Measurements from ENCODE around the gene ZFYVE28.

The ZFYVE28 gene

DNA sequence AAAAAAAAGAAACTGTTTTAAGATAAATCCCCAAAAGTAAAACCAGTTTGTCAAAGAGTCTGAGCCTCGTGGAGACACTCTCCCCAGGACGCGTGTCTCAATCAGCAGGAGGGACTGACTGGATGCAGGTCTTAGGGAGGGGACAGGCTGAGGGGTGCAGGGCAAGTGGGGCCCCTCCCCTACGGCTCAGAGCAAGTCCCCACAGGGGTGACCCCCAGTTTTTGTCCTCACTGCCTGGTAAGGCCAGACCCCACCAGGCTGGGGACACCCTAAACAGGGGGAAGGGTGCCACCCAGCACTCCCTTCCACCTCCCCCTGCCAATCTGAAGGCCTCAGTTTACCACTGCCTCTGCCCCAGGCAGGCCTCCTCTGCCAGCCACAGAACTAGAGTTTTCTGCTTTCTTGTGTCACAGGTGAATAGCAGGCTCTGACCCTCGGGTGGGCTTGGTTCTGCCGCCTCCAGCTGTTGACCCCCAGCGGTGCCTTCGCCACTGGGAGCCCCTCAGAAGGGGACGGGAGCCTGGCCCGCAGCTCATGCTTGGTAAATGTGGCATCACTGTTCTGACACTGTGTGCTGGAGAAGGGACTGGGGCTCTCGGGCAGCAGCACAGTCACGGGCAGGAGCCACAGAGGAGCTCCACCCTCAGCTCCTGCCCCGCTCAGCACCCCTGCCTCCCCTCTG lies 86.8 kb downstream of the ZFYVE28 start:
- DNase-seq = no peak

DNA sequence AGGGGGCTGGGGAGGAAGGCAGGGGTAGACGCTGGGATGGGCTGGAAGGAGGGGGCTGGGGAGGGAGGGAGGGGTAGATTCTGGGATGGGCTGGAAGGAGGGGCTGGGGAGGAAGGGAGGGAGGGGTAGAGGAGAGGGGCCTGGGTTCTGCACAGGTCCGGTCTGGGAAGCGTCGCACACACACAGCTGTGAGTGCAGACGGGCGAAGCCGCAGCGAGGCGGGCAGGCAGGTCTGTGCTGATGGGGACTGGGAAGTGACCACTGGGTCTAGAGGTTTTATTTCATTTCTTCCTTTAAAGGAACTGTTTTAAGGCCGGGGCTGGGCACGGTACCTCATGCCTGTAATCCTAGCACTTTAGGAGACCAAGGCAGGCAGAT lies 87.4 kb downstream of the ZFYVE28 start:
- no peak for DNase-seq

DNA sequence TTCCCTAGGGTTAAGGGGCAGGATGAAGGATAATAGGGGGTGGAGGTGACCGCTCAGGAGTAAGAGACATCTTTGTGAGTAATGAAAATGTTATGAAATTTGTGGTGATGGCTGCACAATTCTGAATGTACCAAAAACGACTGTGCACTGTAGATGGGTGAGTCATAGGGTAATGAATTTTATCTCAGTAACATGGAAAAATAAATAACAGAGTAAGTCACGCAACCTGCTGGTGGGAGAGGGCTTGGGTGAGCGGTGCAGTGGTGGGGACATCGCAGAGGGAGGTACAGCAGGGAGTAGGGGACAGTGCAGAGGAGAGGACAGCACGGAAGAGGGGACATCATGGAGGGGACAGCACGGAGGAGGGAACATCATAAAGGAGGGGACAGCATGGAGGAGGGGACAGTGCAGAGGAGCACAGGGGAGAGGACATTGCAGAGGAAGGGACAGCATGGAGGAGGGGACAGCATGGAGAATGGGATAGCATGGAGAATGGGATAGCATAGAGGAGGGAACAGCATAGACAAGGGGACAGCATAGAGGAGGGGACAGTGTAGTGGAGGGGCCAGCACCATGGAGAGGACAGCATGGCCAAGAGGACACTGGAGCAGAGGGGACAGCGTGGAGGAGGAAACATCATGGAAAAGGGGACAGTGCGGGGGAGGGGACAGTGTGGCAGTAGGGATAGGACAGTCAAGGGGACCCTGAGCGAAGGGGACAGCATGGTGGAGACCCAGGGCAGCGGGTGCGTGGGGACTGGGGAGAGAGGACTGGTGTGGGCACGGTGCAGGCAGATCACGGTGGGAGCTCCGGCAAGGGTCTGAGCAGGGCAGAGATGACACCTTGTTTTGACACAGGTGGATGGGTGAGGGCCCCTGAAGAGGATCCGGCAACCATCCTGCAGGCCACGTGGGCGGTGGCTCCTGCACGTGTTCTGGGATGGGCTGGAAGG lies 88.1 kb downstream of the ZFYVE28 start:
- no peak for DNase-seq

DNA sequence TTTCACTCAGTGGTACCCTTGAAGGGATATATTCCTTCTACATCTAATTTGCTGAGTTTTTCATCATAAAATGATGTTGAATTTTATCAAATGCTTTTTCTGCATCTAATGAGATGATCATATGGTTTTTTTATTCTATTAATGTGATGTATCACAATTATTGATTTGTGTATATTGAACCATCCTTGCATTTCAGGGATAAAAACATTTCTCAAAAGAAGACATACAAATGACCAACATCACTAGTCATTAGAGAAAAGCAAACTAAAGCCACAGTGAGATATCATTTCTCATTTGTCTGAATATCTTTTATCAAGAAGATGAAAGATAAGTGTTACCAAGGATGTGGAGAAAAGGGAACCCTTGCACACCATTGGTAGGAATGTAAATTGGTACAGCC lies 90.9 kb downstream of the ZFYVE28 start:
- DNase-seq = no peak

DNA sequence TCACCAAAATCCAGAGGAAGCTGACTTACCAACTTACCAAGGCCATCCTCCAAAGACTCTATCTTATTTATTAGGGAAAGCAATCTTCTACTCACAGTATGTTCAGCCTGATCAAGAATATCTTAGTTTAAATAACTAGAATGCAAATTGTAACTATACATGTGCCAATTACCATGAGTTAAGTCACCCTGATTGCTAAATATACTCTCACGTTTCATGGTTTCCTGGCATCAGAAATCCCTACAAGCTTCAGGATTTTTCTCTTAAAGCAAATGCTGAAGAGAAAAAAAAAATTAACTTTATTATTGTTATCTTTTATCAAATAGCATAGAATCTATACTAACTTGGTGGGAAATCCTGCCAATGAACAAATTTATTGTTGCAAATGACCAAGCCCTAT lies 93.6 kb downstream of the ZFYVE28 start:
- DNase-seq = no peak

DNA sequence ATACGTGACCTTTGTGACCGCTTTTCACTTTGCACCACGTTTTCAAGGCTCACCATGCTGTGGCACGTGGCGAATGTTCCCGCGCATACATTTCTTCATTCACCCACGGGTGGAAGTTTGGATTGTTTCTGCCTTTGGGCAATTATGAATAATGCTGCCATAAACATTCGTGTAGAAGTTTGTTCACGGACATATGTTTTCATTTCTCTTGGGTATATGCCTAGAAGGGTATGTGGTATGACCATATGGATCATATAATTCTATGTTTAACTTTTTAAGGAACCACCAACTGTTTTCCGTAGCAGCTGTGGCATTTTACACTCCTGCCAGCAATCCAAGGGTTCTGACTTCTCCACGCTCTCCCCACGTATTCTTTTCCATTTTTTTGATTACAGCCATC lies 95.6 kb downstream of the ZFYVE28 start:
- no peak for DNase-seq

DNA sequence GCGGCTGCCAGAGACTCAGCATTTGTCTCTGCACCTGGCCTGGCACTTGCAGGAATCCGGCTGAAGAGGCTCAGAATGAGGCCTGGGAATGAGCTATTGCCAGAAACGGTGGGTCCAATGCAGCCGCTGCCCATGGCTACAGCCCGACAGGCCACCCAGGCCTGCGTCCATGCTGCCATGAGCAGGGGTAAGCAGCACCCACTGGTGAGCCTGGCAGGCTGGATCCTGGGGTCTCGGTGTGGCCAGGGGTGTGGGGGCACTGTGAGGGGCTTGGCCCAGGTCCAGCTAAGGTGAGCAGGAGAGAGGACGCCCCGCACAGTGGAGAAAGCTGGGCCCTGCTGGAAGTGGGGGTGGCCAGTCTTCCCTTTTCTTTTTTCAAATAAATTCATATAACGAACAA lies 96.2 kb downstream of the ZFYVE28 start:
- DNase-seq = no peak

DNA sequence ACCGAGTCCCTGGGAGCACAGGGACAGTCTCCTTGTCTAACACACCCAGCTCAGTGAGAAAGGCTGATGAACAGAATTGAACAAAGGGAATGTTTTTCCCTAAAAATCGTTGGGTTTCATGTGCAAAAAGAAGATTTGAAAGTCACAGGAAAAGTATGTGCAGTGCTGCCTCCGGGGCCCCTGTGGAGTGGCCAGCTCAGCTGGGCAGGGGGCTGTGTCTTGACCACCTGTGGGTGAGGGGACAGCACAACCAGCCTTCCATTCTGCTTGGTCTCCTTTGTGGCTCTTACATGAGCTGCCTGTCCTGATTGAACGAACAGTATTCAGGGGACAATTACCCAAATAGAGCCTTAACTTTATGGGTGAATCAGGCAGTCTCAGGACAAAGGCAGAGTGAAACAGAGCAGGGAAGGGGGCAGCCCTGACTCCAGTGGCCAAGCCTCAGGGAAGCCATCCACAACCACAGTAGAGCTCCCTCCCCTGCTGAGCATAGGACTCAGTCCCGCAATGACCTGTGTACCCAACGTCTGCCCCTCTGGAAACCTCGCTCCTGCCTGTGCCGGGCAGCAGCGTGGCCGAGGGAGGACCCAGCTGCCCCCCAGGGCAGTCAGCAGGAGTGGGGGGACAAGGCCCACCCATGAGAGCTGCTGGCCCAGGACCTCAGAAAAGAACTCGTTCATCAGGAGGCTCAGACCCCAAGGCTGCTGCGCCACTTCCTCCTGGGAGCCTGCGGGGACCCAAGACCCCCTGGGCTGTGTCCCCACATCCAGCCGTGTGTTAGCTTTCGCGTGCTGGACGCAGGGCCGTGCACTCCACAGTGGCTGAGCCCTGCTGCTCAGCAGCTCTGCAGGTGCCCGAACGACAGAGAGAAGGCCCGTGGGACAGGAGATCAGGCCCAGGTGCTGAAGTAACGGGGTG lies 96.9 kb downstream of the ZFYVE28 start:
- no peak for DNase-seq

DNA sequence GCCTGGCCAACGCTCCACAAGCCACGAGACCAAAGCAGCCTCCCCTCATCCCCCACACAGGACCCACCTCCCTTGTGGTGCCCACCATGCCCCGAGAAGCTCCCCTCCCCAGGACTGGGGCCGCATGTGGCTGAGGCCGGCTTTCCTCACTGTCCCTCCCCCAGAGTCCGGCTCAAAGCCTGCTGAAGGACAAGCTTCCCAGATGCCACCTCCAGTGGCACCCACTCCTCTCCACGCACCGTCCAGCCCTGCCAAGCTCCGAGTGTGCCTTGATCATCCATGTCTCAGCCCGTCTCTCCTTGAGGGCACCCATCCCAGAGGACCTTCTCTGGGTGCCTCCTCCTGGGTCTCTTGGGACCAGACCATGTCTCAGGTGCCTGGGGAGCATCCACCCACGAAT lies 97.7 kb downstream of the ZFYVE28 start:
- no peak for DNase-seq

DNA sequence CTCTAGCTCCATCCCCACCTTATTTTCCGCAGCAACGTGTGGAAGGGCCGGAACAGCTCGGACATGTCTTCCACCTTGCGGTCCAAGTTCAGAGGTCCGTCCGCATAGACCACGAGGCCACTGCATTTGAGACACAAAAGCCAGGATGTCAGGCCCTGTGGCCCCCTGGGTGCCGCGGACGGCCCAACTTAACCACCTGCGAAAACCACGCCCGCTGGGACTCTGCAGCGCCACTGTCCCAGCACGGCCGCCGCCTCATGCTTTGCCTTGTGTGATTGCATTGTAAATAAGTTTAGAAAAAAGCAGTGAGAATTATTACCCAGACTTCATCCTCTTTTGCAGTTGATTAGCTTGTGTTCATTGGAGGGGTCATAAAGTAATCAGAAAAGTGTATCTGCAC lies 98.3 kb downstream of the ZFYVE28 start:
- DNase-seq = no peak

DNA sequence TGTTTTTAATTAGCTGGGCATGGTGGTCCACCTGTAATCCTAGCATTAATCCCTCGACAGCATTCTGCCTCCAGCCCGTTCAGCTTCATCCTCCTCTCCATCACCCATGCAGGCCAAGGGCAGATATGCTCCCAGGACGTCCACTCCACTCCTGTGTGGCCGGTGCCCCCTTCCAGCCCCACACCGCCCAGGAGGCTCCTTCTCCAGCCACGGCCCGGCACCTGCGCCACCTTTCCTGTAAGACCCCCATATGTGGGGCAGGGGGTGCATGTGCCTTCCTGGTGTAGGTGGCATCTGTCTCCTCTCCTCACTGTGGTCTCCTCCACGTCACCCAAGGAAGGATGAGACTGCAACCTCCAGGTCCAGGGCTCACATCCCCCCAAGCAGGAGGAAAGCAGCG lies 99.6 kb downstream of the ZFYVE28 start:
- no peak for DNase-seq

DNA sequence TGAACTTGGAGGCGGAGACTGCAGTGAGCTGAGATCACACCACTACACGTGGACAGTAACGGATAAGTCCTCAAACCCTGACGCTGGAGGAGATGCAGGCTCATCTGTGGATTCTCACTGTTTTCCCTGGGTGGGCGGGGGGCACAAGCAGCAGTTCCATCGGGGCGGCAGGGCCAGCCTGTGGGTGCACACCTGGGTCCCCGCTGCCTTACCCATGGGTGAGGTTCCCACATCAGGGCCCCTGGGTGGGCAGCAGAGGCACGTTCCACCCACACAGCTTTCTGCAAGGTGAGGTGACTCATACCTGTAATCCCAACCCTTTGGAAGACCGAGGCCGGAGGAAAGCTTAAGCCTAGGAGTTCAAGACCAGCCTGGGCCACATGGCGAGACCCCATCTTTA lies 100.0 kb downstream of the ZFYVE28 start:
- DNase-seq = no peak

DNA sequence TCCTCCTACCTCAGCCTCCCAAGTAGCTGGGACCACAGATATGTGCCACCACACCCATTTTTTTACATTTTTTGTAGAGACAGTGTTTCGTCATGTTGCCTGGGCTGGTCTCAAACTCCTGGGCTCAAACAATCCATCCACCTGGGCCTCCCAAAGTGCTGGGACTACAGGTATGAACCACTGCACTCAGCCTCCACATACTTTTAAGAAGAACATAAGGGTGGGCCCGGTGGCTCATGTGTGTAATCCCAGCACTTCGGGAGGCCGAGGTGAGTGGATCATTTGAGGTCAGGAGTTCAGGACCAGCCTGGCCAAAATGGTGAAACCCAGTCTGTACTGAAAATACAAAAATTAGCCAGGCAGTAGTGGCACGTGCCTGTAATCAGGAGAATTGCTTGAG lies 105.1 kb downstream of the ZFYVE28 start:
- DNase-seq = no peak

DNA sequence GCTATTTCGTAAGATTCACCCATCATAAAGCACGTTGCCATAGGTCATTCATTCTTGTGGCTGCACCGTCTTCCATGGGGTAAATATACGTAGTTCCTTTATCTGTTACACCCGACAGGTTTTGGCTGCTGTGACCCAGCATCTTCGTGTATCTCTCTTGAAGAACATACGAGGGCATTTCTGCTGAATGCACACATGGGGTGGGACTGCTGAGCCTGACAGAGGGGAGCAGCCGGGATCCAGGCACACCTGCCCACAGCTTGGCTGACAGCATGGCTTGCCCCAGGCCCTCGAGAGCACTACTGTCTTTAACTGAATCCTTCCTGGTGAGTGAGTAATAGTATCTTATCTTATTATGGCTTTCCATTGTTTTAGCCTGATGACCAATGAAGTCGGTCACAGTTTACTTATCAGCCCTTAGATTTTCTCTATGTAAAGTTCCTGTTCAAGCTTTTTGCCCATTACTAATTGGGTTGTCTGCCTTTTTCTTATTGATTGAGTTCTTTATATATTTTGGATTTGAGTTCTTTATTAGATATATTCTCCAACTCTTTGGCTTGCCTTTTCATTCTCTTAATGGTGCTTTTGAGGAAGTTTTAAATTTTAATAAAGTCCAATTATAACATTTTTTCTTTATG lies 111.6 kb downstream of the ZFYVE28 start:
- no peak for DNase-seq

DNA sequence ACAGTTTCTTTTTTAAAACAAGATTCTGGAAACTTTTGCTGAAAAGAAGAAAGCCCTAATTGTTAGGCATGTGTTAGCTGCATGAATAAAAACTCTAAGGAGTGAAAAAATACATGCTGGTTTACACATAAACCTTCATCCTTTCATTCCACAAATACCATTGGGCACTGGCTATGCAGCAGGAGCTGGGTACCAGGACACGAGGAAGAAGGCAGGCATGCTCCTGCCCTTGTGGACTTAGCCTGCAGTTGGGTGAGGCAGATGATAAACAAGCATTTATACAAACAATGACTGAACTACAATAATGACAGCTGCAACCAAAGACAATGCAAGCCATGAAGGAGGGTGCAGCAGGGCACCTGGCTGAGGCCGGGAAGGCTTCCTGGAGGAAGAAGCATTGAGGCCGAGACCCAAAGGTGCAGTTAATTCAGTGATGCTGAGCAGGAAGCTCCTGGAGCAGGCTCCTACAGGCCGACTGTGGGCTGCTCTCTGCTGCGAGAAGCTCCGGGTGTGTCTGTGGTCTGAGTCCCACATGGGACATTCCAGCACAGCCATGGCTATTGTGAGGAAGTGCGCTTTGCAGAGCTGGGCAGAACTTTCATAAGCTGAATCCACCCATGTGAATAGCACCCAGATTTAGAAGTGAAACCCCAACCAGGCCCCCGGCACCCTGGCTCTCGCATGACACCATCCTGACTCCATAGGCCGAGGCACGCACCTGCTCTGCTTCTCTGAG lies 112.5 kb downstream of the ZFYVE28 start:
- DNase-seq = no peak

DNA sequence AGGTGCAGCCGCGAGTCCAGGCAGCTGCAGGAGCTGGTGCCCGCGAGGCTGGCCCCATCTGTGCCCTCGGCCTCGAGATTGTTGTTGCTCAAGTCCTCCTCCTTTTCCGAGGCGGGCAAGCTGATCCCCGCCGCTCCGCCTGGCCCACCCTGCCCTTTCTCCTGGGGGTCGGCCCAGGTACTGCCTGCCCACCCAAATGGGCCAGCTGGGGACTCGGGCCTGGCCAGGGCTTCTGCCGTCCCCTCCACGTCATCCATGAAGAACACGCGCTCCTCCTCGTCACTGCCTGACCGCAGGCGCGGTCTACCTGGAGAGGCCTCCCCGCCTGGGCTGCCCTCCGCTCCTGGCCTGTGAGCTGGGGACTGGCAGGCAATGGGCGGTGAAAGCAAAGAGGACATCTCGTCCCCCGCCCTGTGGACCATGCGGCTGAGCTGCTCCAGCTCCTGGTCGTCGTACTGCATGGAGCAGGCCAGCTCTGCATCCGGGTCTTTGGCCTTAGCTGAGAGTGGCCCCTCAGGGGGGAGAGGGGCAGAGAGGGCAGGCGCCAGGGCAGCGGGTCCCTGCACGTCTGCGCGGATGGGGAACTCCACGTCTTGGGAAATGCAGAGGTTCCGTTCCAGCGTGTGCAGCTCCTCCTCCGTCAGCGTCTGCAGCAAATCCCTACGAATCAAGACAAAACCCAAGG lies 113.4 kb downstream of the ZFYVE28 start:
- DNase-seq = no peak

DNA sequence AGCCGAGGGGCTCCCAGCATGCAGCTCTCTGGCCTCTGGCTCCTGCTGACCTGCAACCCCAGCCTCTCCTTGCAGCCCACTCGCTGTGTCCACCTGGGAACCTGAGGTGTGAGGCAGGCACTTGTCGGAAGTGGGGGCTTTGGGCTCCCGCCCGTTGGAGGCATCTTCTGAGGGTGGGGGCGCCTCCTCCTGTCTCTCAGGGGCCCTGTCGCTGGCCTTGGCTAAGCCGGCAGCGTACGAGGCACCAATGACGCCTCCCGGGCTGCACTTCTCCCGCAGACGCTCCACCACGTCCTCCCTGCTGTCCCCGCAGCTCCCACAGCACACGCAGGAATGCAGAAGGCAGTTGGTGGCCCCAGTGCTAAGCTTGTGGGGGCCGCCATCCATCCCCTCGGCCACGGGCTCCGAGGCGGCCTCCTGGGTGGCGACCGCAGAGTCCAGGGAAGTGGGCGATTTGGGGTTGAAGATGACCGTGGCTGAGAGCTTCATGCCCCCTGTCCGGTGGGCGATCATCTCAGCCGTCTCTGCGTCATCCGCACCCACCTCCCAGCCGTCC lies 114.0 kb downstream of the ZFYVE28 start:
- no peak for DNase-seq

DNA sequence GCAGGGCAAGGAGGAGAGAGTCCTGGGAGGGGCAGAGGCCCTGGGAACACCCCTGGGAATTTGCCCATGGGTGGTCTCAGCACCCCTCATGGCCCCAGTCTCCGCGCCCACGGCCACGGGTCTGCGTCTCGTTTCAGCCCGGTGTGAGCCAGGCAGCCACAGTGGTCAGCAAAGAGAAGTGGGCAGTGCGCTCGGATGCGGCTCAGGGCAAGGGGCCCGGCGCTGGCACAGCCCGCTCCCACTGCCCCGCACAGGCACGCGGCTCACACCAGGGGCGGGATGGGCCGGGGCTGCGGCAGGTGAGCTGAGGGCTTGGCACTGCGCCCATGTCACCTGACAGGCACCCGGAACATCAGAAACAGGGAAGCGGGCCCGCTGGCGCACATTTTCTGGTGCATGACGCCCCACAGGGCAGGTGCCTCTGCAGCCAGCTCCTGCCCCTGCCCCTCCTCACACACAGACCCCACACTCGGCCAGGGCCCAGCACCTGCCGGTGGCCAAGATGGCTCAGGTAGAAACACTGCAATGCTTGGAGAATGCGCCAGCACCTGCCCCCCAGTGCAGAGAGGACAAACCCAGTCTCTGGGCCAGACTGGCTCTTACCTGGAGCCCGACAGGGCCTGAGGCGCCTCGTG lies 114.6 kb downstream of the ZFYVE28 start:
- DNase-seq = no peak

DNA sequence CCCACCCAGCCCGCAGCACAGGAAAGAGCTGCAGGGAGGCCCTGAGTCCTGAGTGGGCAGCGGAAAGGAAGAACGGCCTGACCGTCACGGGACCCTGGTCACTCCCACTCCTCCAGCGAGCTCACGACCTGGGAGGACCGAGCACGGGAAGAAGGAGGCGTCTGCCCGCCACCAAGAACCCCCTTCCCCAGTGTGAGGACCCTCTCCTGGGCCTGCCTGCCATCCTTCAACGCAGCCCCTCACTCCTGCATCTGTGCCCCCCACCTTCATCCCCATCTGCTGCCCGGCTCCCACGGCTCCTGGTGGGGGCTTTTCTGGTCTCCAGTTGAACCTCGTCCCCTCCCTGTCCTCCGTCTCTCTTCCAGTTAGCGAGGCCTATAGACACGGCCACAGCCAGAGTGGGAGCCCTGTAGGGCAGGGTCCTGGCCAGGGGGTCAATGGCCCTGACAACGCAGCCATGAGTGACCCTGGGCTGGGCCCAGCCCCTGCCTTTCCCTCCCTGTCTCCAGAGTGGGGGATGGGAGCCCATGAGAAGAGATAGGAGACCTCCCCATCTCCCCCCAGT lies 115.2 kb downstream of the ZFYVE28 start:
- no peak for DNase-seq
